Stimulated activated CD4-positive, alpha-beta T cell treated with anti-CD3 and anti-CD28 coated beads, TNF-alpha, amount 100 ng/mL, for 24 hours (primary cell): ENCODE results near the gene GLTPD2.
A peak's percentile ranks its signal among the peaks of the same experiment; 100 is the strongest.
"Not testable (repeated sequence)": the region's sequence is repeated elsewhere in the genome, so short reads cannot be mapped to it uniquely, and the experiment has no call there.

Experiments
- DNase-seq, 3 experiments: peaks; one replicate each; pipeline ENCODE4 v3.0.0-alpha.2; 2020; ENCODE audit warnings: low read depth in 3 of 3

Gene GLTPD2

GRCh38 chr17:4807605-4808377 is 19.0 kb downstream of the GLTPD2 start:
- no peak for DNase-seq

DNA sequence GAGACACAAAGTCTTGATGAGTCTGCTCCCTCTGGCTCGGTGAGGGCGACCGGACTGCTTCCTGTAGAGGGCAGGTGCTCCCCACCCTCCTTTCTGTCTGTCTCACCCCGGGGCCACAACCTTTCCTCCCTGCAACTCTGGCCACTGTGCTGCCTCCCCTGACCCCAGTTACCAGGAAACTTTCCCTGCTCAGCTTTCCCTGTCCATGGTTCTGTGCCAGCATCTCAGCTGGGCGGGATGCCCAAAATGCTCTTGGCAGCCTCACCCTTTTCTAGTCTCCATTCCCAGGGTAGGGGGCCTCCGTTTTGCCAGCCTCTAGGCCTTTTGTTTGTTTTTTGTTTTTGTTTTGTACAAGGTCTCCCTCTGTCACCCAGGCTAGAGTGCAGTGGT is 19.6 kb downstream of the GLTPD2 start:
- no peak for DNase-seq

- no peak for DNase-seq
Observed at GRCh38 chr17:4810696-4811290, 22.0 kb downstream of the GLTPD2 start.

- no peak for DNase-seq
Observed at GRCh38 chr17:4811471-4811870, 22.7 kb downstream of the GLTPD2 start.

DNA sequence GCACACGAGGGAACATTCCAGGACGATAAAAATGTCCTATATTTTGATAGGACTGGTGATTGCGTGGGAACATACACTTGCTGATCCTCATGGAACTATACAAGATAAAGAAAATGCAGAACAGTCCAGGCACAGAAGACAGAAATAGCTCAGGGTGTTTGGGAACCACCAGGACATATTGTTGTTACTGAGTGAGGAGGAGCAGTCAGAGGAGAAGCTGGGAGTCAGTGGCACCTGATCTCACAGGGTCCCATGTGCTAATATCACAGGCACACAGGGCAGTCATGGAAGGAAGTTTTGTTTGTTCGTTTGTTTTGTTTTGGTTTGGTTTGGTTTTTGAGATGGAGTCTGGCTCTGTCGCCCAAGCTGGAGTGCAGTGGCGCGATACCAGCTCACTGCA is 23.9 kb downstream of the GLTPD2 start:
- no peak for DNase-seq

DNA sequence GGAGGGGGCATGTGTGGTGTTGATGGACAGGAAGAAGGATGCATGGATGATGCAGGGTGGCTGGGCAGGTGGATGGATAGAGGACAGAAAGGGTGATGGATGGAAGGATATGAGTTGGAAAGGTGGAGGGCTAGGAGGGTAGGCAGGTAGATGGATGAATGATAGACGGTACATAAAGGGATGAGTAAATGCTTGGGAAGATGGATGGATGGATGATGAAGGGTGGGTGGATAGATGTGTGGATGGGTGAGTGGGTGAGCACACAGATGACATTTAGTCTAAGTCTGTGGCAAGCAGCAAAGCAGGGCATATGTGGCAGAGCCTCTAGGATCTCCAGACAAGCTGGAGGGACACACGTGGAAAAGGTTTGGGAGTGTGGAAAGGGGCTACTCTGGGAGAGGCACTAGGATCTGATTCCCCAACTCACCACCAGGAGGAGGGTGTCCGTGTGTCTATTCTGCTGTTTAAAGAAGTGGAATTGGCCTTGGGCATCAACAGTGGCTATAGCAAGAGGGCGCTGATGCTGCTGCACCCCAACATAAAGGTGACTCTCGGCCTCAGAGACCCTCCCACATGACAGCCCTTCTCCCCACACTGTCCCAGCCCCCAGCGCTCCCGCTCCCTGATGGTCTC is 26.4 kb downstream of the GLTPD2 start:
- DNase-seq, result no peak

DNA sequence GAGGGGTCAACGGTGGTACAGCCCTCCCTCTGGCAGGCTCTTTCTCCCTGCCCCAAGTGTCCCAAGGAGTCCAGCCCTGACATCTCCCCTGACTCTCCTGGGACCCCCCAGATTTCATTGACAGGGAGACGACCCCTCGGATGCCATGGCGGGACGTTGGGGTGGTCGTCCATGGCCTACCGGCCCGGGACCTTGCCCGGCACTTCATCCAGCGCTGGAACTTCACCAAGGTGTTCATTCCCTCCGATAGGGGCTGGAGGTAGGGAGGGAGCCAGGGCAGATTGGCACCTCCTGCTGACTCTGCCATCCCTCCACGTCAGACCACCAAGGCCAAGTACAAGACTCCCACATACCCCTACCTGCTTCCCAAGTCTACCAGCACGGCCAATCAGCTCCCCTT is 28.1 kb downstream of the GLTPD2 start:
- no peak for DNase-seq

- DNase-seq, result no peak
Observed at GRCh38 chr17:4818276-4818675, 29.5 kb downstream of the GLTPD2 start.

DNA sequence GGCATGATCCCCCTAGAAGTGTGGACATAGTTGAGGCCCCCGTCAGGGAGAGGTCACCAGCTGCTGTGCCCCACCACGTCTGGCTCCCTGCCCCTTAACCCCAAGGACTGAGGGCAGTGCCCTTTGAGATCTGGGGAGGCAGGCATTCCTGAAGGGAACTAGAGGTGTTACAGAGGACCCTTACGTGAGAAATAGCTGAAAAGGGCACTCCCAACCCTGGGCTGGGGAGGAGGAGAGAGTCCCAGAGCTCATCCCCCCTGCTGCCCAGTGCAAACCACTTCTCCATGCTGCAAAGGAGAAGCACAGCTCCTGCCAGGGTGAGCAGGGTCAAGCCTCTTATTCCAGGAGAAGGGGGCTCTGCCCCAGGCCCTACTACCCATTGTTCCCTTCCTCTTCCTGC is 34.1 kb downstream of the GLTPD2 start:
- DNase-seq, result no peak

DNA sequence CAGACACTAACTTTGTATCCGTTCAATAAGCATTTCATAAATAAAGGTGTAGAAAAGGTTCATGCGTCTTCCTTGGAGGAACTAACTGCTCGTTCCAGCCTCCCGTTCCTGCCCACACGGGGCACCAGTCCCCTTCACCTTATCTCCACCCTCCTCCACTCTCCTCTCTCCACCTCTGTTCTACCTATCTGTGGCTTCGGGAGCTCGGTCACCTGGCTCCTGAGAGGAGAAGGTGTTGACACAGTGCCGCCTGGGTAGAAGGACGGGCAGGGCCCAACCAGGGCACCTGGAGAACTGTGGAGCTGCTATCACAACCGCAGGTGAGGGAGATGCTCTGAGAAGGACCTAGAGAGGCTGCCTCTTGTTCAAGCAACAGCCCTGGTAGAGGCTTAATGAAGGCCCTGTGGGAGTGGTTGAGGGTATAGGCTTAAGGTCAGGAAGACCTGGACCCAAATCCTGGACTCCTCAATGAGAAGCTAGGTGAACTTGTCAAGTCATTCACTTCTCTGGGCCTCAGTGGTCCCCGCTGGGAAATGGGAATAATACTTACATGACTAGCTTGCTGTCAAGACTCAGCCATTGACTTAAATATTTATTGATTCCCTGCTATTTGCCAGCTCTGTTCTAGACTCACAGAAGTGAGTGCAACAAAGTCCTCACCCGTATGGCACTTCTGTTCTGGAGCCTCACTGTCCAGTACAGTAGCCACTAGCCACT is 34.8 kb downstream of the GLTPD2 start:
- DNase-seq, result no peak

- no peak for DNase-seq
Observed at GRCh38 chr17:4827399-4827798, 38.6 kb downstream of the GLTPD2 start.

GRCh38 chr17:4832829-4833177 is 44.0 kb downstream of the GLTPD2 start:
- DNase-seq, result not testable (repeated sequence)

DNA sequence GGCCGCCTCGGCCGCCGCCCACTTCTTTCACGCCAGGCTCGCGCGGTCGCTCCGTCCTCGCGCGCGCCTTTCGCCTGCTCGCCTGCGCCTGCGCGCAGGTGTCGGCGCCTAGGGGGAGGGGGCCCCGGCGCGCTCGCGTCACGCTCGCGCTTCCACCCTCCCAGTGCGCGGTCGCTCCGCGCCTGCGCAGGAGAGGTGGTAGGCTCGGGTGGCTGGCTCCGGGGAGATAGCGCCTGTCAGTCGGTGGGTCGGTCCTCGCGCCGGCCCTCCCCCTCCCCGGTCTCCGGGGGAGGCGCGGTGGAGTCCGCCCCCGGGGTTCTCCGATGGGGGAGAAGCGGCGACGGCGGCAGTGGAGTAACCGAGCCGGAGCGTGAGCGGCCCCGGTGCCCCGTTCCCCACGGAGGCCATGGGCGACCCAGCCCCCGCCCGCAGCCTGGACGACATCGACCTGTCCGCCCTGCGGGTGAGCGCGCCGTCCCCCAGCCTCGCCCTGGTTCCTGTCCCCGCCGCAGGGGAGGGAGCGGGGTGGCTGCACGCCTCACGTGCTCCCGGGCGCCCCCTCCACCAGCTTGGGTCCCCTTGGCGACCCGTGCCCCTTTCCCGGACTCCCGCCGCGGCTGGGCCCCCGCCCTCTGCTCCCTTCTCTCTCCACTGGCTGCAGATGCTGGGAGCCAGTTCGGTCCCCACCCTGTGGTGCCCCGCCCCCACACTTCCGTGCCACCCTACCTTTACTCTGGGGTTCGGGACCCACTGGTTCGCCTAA is 44.6 kb downstream of the GLTPD2 start, which contains the start of gene MINK1:
Gene MINK1 (plus strand): TSS at position 163 of the 763 bp plus-strand sequence. CDS start 244 bp downstream, at position 407.
- DNase-seq, result peak; percentile 77 to 84 (median 82)

- no peak for DNase-seq
Observed at GRCh38 chr17:4833941-4834680, 45.3 kb downstream of the GLTPD2 start.

GRCh38 chr17:4834681-4835020 is 45.9 kb downstream of the GLTPD2 start:
- no peak for DNase-seq

GRCh38 chr17:4836221-4836620 is 47.5 kb downstream of the GLTPD2 start:
- no peak for DNase-seq

GRCh38 chr17:4837471-4838308 is 48.9 kb downstream of the GLTPD2 start:
- no peak for DNase-seq

DNA sequence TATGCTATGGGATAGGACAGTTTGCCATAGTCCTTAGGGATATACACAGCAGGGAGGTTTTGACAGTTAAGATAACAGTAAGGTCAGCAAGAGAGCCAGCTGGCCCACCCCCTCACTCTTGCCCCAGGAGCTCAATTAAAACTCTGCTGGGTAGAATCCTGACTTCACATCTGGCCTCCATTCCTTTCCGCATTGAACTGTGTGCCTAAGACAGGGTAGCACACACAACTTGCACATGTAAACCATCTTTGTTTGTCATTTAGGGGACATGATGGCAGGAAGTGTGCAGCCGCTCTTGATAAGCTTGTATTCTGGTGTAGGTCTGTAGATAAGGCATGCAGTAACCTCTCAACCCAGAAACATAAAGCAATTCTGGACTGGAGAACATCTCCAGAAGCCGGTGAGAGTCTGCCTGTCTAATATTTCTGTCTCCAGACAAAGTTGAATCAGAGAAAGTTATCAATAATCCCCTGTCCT is 49.6 kb downstream of the GLTPD2 start:
- no peak for DNase-seq

- DNase-seq, result no peak
Observed at GRCh38 chr17:4839221-4839620, 50.5 kb downstream of the GLTPD2 start.
